HG03095 (cell line): ENCODE measurements around the gene DTHD1.

Experiments used
- ATAC-seq: cut with Tn5 transposase; IDR thresholded peaks from one replicate; pipeline ENCODE4 v1.9.1; 2021; ENCODE audit warnings: moderate library complexity; ENCODE audit not compliant: unreplicated experiment

DTHD1 gene

GRCh38 chr4:36338973-36339372 is 57.6 kb downstream of the DTHD1 start:
- ATAC-seq: no peak

DNA sequence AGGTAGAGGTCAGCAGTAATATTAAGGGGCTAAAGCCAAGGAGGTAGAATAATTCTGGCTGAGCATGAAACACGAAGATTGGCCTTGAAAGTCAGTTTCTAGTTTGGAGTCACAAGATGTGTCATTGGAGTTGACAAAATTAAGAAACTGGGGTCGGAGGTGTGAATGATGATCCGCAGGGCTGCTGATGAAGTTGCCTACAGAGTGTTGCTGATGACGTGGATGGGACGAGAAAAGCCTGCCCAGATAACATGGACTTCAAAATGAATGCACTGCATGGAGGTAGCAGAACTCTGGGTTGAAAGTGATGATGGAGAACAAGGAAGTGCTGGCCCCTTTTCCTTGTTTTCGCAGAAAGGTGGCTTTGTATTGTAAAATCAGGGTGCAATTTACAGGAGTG is 60.5 kb downstream of the DTHD1 start:
- ATAC-seq: no peak

DNA sequence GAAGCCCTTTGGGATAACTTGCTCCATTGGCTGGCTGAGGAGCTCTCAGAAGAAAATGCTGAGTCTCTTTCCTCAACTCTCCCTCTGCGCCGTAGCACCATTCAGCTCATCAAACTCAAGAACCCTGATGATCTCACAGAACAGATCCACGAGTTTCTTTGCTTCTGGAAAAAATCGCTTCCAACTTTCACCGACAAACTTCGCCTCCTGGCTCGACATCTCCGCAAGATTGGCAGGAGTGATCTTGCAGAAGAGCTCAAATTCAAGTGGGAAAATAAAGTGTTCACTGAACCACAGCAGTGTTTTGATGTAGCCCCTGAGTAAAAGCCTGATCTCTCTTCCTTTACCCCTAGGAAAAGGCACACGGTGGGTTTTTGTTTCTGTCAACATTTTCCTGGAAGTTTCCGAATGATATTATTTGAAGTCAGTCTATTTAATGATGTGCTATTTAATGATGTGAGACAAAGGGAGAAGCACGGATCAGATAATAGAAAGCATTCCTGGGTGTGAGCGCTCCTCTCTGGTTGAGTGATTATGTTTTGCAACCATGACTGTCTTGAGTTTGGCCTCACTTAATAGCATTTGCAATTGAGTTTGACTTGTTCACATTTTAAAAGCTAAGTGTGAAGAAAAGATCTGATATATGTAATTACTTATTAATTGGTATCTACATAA is 62.2 kb downstream of the DTHD1 start:
- no peak for ATAC-seq

DNA sequence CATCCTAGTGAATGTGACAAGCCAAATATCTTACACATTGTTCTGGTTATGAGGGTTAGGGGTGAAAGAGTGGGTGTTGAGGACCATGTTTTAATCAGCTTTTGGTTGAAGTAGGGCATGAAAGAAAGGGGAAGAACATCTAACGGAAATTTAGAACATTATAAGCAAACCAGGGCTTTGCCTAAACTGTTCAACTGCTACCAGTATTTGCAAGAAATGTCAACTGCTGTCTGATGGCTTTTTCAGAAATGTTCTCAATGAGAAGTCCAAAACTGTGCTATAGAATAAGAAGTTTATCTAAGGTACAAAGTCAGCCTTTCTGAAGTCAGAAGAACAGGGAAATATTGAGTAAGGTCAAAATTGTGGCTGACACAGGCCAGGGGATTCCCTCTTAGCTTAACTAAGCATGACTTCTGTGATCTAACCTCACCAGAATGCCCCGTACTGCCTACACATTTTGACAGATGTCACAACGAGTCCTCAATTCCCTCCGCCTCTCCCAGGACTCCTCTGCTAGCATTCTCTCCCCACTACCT is 67.1 kb downstream of the DTHD1 start:
- peak; percentile 90 for ATAC-seq

- ATAC-seq: no peak
These were observed 68.6 kb downstream of the DTHD1 start for GRCh38 chr4:36349938-36350549.

DNA sequence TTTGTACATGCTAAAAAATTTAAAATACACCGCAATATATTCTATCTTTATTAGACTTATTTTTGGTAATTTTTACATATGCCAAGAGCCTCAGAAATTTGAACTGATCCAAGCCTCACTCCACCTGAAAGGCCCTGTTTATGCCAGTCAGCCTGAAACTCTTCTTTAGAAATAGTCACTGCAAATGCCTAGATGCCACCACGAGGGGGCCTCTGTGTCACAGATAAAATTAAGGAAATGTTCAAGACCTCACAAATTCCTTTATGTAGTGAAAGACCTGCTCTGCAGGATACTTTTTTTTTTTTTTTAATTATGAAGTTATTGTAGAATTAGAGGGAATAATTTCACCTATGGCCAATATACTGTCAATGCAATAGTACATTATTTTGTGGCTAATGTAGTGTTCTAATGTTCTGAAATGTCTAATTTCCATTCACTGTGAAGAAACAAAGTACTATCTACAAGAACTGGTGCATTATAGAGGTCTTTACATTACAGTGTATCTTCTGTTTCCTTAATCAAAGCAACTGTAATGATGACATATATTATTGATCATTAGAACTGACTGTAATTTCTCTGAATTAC is 69.8 kb downstream of the DTHD1 start:
- peak; percentile 48 for ATAC-seq

DNA sequence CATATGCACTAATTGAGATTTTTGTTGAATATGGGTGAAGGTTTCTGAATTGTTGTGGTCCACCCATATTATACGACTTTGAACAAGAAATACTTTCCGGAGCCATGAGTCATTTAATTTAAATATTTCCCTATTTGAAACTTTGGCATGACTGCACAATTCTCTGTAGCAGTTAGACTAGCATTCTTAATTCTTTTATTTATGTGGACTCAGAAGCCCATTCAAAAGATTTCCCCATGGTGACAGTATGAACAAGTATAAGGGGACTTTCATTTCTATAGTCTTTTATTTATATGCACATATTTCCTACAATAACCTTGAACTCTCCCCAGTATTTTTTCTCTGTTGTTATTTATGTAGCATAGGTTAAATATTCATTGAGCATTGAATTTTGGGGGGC is 72.6 kb downstream of the DTHD1 start:
- ATAC-seq: no peak

GRCh38 chr4:36358173-36358572 is 76.8 kb downstream of the DTHD1 start:
- ATAC-seq: no peak

- no peak for ATAC-seq
These were observed 79.3 kb downstream of the DTHD1 start for GRCh38 chr4:36360755-36361154.

GRCh38 chr4:36363024-36363423 is 81.6 kb downstream of the DTHD1 start:
- ATAC-seq: no peak

- ATAC-seq: no peak
These were observed 93.6 kb downstream of the DTHD1 start for GRCh38 chr4:36374836-36375511.

- peak; percentile 84 for ATAC-seq
These were observed 104.6 kb downstream of the DTHD1 start for GRCh38 chr4:36385951-36386571.

GRCh38 chr4:36386691-36387090 is 105.3 kb downstream of the DTHD1 start:
- no peak for ATAC-seq

DNA sequence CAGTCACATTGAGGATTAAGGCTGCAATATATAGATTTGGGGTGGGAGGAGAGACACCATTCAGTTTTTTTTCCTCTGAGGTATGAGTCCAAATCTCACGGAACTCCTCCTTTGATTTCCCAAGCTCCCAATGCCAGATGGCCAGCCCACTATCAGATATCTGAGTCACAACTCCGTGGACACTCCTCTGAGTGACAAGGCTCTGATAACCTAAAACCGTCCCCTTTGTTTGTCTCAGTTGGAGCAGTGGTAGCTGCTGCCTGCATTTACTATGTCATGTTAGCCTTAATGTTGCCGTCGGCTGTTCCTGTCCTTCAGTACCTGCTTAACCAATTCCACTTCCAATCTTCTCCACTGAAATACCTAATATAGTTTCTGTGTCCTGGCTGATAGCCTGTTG is 107.3 kb downstream of the DTHD1 start:
- no peak for ATAC-seq

- ATAC-seq: no peak
These were observed 110.0 kb downstream of the DTHD1 start for GRCh38 chr4:36391411-36391810.

DNA sequence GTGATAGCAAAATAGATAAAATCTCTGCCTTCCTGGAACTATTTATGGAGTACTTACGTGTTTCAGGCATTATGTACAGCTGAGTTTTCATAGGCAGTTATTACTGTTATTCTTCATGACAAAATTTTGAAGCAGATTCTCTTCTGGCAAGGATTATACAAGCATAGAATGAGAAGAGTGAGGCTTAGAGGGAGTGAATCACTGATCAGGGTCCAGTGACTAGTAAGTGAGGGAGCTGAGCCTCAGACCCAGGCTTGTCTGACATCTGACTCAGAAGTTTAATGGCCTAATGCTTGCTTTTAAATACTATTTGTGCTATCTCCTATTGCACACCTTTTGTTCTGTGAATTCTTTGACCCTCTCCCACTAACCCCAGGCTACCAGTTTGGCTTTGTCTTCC is 110.6 kb downstream of the DTHD1 start:
- no peak for ATAC-seq

DNA sequence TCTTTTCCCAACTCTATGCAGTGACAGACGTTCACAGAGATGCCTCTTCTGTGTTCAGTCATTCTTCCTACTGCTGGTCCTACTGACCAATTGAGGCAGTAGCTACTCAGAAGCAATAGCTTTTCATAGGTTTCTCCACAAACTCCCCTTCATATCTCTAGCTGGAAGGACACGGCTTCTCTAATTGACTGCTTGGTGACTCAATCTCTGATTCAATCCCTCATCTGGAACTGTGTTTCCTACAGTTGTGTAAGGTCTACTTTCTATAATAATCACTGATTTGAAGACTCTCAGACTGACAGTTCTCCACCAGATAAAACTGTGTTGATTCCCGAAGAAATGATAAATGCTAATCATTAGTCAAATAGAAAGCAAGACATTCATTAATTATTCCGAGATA is 111.5 kb downstream of the DTHD1 start:
- ATAC-seq: no peak
